ENCODE results near the gene PHYHD1.

DNA sequence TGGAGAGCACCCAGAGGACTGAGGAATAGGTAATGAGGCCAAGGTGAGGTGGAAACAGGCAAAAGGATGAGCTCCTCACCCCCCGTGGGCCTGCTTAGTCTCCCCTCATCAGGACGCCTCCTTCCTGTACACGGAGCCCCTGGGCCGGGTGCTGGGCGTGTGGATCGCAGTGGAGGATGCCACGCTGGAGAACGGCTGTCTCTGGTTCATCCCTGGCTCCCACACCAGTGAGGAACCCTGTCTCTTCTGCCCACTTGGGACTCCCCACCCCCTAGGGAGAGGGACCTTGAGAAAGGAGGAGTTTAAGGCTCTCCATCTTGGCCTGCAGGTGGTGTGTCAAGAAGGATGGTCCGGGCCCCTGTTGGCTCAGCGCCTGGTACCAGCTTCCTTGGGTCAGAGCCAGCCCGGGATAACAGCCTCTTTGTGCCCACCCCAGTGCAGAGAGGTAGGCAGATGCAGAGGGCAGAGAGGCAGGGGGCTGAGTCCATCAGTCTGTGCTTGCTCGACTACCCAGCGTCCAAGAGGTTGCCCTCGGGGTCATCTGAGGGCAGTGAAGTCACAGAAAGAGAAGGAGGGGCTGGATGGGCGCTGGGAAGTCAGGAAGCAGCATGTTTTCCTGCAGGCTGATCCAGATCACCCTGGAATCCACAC lies 19.6 kb downstream of the PHYHD1 start:
- TF ChIP-seq REST (IDR thresholded peaks at IDR 0.05; ENCODE audit: insufficient read depth in 1 of 2, low read depth in 2 of 2, low read length in 1 of 2) (no peak), CTCF (IDR thresholded peaks at IDR 0.05) (no peak), POLR2AphosphoS5 (IDR thresholded peaks at IDR 0.05; ENCODE audit: low read depth, low read length) (no peak), TCF7L2 (IDR thresholded peaks at IDR 0.05; ENCODE audit: low read depth, low read length) (no peak), SIN3A (IDR thresholded peaks at IDR 0.05; ENCODE audit: borderline replicate concordance, insufficient read depth, low read depth, low read length) (no peak)
